ENCODE measurements around the gene VCL. TPM values are rescaled to one million over a fixed set of nuclear protein-coding genes. Genes with fewer than 3 reads are reported as not detected.

VCL gene
- total and polyA plus RNA-seq, 9 of the 15 experiments (the other 6 are each of a cell fraction or from before 2014, with no cell fraction given), result 29.8 to 186 (median 76.4) TPM

DNA sequence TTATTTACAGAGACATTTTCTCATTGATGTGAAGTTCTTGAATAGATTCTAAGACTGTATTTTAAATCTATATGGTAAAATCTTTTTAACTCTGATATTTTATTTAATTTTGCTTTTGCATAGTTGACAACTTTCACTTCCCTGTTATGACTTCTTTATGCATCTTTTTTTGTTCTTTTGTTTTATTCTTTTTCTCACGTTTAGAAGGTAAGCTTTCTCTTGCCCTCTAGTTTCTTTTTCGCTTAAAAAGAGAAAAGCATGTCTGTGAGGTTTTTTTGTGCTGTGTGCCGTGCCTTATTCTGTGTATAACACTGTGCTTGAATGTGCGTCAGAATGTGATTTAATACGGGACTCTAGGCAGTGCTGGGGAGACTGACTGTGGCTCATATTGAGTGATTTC is 78.0 kb downstream of the VCL start (continued):
- TF ChIP-seq, protein P1, sequence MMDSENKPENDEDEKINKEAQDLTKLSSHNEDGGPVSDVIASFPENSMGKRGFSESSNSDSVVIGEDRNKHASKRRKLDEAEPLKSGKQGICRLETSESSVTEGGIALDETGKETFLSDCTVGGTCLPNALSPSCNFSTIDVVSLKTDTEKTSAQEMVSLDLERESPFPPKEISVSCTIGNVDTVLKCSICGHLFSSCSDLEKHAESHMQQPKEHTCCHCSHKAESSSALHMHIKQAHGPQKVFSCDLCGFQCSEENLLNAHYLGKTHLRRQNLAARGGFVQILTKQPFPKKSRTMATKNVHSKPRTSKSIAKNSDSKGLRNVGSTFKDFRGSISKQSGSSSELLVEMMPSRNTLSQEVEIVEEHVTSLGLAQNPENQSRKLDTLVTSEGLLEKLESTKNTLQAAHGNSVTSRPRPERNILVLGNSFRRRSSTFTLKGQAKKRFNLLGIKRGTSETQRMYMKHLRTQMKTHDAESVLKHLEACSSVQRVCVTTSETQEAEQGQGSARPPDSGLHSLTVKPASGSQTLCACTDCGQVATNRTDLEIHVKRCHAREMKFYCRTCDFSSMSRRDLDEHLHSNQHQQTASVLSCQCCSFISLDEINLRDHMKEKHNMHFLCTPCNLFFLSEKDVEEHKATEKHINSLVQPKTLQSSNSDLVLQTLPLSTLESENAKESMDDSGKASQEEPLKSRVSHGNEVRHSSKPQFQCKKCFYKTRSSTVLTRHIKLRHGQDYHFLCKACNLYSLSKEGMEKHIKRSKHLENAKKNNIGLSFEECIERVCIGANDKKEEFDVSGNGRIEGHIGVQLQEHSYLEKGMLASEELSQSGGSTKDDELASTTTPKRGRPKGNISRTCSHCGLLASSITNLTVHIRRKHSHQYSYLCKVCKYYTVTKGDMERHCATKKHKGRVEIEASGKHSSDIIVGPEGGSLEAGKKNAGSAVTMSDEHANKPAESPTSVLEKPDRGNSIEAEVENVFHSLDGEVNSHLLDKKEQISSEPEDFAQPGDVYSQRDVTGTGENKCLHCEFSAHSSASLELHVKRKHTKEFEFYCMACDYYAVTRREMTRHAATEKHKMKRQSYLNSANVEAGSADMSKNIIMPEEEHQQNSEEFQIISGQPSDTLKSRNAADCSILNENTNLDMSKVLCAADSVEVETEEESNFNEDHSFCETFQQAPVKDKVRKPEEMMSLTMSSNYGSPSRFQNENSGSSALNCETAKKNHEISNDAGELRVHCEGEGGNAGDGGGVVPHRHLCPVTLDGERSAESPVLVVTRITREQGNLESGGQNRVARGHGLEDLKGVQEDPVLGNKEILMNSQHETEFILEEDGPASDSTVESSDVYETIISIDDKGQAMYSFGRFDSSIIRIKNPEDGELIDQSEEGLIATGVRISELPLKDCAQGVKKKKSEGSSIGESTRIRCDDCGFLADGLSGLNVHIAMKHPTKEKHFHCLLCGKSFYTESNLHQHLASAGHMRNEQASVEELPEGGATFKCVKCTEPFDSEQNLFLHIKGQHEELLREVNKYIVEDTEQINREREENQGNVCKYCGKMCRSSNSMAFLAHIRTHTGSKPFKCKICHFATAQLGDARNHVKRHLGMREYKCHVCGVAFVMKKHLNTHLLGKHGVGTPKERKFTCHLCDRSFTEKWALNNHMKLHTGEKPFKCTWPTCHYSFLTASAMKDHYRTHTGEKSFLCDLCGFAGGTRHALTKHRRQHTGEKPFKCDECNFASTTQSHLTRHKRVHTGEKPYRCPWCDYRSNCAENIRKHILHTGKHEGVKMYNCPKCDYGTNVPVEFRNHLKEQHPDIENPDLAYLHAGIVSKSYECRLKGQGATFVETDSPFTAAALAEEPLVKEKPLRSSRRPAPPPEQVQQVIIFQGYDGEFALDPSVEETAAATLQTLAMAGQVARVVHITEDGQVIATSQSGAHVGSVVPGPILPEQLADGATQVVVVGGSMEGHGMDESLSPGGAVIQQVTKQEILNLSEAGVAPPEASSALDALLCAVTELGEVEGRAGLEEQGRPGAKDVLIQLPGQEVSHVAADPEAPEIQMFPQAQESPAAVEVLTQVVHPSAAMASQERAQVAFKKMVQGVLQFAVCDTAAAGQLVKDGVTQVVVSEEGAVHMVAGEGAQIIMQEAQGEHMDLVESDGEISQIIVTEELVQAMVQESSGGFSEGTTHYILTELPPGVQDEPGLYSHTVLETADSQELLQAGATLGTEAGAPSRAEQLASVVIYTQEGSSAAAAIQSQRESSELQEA (IDR thresholded peaks at IDR 0.05; ENCODE audit: low read depth), result no peak
- no peak for TF ChIP-seq ZNF23 (CRISPR knock-in tag; IDR thresholded peaks at IDR 0.05)
- no peak for TF ChIP-seq ZNF77 (CRISPR knock-in tag; IDR thresholded peaks at IDR 0.05)
- TF ChIP-seq ZNF316 (IDR thresholded peaks at IDR 0.05), result 0 out of 2 replicates have a peak, but pooled peaks have one; percentile 12
- no peak for TF ChIP-seq KDM1A (IDR thresholded peaks at IDR 0.05)
- no peak for TF ChIP-seq EWSR1 (IDR thresholded peaks at IDR 0.05; ENCODE audit: borderline replicate concordance, low read depth, partially characterized antibody)
- no peak for TF ChIP-seq ASH1L (IDR thresholded peaks at IDR 0.05; ENCODE audit: borderline replicate concordance, low read depth, partially characterized antibody)
- no peak for TF ChIP-seq TBP (optimal IDR thresholded peaks at IDR 0.05; ENCODE audit: low read depth, low read length)
- no peak for TF ChIP-seq ZNF408 (CRISPR knock-in tag; IDR thresholded peaks at IDR 0.05; ENCODE audit: low read depth)
- TF ChIP-seq, protein P2, sequence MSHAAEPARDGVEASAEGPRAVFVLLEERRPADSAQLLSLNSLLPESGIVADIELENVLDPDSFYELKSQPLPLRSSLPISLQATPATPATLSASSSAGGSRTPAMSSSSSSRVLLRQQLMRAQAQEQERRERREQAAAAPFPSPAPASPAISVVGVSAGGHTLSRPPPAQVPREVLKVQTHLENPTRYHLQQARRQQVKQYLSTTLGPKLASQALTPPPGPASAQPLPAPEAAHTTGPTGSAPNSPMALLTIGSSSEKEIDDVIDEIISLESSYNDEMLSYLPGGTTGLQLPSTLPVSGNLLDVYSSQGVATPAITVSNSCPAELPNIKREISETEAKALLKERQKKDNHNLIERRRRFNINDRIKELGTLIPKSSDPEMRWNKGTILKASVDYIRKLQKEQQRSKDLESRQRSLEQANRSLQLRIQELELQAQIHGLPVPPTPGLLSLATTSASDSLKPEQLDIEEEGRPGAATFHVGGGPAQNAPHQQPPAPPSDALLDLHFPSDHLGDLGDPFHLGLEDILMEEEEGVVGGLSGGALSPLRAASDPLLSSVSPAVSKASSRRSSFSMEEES (CRISPR knock-in tag; IDR thresholded peaks at IDR 0.05), result no peak

All from K562 (cell line).